ENCODE data around the gene NR4A1. TPM values are rescaled to one million over a fixed set of nuclear protein-coding genes. Genes with fewer than 3 reads are reported as not detected.

The NR4A1 gene
- total and polyA plus RNA-seq, 2 of the 13 experiments (the other 11 are each of a cell fraction or from before 2014, with no cell fraction given): 5.7 to 15.2 TPM

DNA sequence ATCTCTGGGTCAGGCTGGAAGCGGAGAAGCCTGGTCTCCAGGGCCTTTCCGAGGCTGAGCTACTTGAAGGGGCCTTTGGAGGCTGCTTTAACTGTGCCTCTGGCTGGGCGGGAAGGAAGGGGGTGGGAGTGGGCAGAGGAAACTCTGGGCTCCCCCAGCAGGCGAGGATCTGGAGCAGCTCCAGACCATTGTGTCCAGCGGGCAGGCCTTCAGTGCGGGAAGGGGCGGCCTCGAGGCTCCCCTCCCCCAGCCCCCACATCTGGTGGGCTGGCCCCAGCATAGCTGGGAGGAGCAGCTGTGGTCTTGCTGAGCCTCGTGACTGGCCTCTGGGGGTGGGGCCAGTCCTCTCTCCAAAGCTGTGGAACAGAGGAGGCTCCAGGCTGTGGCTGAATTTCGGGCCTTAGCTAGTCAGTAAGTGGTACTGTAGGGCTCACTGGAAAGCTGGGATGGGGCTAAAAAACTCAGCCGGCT is 41.1 kb upstream of the NR4A1 start (continued):
- TF ChIP-seq, protein P1, sequence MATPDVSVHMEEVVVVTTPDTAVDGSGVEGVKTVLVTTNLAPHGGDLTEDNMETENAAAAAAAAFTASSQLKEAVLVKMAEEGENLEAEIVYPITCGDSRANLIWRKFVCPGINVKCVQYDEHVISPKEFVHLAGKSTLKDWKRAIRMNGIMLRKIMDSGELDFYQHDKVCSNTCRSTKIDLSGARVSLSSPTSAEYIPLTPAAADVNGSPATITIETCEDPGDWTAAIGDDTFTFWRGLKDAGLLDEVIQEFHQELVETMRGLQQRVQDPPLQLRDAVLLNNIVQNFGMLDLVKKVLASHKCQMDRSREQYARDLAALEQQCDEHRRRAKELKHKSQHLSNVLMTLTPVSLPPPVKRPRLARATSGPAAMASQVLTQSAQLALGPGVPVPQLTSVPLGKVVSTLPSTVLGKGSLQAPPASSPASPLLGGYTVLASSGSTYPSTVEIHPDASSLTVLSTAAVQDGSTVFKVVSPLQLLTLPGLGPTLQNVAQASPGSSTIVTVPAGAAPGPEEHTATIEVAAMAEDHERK (CRISPR knock-in tag; IDR thresholded peaks at IDR 0.05; ENCODE audit: low read depth): no peak
- TF ChIP-seq ZNF761 (CRISPR knock-in tag; conservative IDR thresholded peaks at IDR 0.05): 0 out of 2 replicates have a peak, but pooled peaks have one; percentile 58
- no peak for TF ChIP-seq ZNF329 (CRISPR knock-in tag; IDR thresholded peaks at IDR 0.05; ENCODE audit: low read depth)
- TF ChIP-seq KLF15 (CRISPR knock-in tag; IDR thresholded peaks at IDR 0.05; ENCODE audit: borderline replicate concordance): no peak
- TF ChIP-seq BORCS8-MEF2B (CRISPR knock-in tag; IDR thresholded peaks at IDR 0.05): no peak
- 0 out of 2 replicates have a peak, but pooled peaks have one; percentile 6 for TF ChIP-seq MED1 (CRISPR knock-in tag; IDR thresholded peaks at IDR 0.05)
- TF ChIP-seq EEA1 (CRISPR knock-in tag; IDR thresholded peaks at IDR 0.05; ENCODE audit: borderline replicate concordance): no peak
- TF ChIP-seq, protein P2, sequence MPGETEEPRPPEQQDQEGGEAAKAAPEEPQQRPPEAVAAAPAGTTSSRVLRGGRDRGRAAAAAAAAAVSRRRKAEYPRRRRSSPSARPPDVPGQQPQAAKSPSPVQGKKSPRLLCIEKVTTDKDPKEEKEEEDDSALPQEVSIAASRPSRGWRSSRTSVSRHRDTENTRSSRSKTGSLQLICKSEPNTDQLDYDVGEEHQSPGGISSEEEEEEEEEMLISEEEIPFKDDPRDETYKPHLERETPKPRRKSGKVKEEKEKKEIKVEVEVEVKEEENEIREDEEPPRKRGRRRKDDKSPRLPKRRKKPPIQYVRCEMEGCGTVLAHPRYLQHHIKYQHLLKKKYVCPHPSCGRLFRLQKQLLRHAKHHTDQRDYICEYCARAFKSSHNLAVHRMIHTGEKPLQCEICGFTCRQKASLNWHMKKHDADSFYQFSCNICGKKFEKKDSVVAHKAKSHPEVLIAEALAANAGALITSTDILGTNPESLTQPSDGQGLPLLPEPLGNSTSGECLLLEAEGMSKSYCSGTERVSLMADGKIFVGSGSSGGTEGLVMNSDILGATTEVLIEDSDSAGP (CRISPR knock-in tag; IDR thresholded peaks at IDR 0.05; ENCODE audit: borderline replicate concordance): no peak
- 0 out of 2 replicates have a peak, but pooled peaks have one; percentile 14 for TF ChIP-seq MXD4 (CRISPR knock-in tag; IDR thresholded peaks at IDR 0.05)
- peak; percentile 44; the same call in 1 of the 2 replicates for TF ChIP-seq ZFY (CRISPR knock-in tag; IDR thresholded peaks at IDR 0.05)
- no peak for TF ChIP-seq NRL (CRISPR knock-in tag; IDR thresholded peaks at IDR 0.05; ENCODE audit: borderline replicate concordance)
- no peak for TF ChIP-seq HOXA5 (CRISPR knock-in tag; IDR thresholded peaks at IDR 0.05)
- TF ChIP-seq ZNF143 (CRISPR knock-in tag; IDR thresholded peaks at IDR 0.05): no peak
- no peak for TF ChIP-seq ZNF782 (CRISPR knock-in tag; IDR thresholded peaks at IDR 0.05; ENCODE audit: borderline replicate concordance)
- no peak for TF ChIP-seq PCBP1 (IDR thresholded peaks at IDR 0.05; ENCODE audit: borderline replicate concordance, low read depth, low read length)
- TF ChIP-seq, protein P3, sequence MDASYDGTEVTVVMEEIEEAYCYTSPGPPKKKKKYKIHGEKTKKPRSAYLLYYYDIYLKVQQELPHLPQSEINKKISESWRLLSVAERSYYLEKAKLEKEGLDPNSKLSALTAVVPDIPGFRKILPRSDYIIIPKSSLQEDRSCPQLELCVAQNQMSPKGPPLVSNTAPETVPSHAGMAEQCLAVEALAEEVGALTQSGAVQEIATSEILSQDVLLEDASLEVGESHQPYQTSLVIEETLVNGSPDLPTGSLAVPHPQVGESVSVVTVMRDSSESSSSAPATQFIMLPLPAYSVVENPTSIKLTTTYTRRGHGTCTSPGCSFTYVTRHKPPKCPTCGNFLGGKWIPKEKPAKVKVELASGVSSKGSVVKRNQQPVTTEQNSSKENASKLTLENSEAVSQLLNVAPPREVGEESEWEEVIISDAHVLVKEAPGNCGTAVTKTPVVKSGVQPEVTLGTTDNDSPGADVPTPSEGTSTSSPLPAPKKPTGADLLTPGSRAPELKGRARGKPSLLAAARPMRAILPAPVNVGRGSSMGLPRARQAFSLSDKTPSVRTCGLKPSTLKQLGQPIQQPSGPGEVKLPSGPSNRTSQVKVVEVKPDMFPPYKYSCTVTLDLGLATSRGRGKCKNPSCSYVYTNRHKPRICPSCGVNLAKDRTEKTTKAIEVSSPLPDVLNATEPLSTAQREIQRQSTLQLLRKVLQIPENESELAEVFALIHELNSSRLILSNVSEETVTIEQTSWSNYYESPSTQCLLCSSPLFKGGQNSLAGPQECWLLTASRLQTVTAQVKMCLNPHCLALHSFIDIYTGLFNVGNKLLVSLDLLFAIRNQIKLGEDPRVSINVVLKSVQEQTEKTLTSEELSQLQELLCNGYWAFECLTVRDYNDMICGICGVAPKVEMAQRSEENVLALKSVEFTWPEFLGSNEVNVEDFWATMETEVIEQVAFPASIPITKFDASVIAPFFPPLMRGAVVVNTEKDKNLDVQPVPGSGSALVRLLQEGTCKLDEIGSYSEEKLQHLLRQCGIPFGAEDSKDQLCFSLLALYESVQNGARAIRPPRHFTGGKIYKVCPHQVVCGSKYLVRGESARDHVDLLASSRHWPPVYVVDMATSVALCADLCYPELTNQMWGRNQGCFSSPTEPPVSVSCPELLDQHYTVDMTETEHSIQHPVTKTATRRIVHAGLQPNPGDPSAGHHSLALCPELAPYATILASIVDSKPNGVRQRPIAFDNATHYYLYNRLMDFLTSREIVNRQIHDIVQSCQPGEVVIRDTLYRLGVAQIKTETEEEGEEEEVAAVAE (CRISPR knock-in tag; IDR thresholded peaks at IDR 0.05; ENCODE audit: borderline replicate concordance): no peak
- TF ChIP-seq ZNF136 (CRISPR knock-in tag; IDR thresholded peaks at IDR 0.05; ENCODE audit: low read depth): no peak
- TF ChIP-seq, protein P4, sequence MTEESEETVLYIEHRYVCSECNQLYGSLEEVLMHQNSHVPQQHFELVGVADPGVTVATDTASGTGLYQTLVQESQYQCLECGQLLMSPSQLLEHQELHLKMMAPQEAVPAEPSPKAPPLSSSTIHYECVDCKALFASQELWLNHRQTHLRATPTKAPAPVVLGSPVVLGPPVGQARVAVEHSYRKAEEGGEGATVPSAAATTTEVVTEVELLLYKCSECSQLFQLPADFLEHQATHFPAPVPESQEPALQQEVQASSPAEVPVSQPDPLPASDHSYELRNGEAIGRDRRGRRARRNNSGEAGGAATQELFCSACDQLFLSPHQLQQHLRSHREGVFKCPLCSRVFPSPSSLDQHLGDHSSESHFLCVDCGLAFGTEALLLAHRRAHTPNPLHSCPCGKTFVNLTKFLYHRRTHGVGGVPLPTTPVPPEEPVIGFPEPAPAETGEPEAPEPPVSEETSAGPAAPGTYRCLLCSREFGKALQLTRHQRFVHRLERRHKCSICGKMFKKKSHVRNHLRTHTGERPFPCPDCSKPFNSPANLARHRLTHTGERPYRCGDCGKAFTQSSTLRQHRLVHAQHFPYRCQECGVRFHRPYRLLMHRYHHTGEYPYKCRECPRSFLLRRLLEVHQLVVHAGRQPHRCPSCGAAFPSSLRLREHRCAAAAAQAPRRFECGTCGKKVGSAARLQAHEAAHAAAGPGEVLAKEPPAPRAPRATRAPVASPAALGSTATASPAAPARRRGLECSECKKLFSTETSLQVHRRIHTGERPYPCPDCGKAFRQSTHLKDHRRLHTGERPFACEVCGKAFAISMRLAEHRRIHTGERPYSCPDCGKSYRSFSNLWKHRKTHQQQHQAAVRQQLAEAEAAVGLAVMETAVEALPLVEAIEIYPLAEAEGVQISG (CRISPR knock-in tag; IDR thresholded peaks at IDR 0.05): peak; percentile 38; the same call in 1 of the 2 replicates
- no peak for TF ChIP-seq ZNF816 (CRISPR knock-in tag; IDR thresholded peaks at IDR 0.05; ENCODE audit: borderline replicate concordance)
- no peak for TF ChIP-seq ZMYM2 (CRISPR knock-in tag; IDR thresholded peaks at IDR 0.05)

Measured in HepG2 (cell line).